Mononuclear cell (primary cell): ENCODE measurements around the gene PMEPA1. TPM values are rescaled to one million over a fixed set of nuclear protein-coding genes. Genes with fewer than 3 reads are reported as not detected.

Experiments
- H3K27me3 ChIP-seq: 2 replicates; pipeline ENCODE4 v1.6.0; 2011; ENCODE audit warnings: low read length, control low read depth; ENCODE audit not compliant: insufficient read depth
- H3K4me1 ChIP-seq: 2 replicates; pipeline ENCODE4 v1.5.1; 2011; ENCODE audit warnings: mild to moderate bottlenecking, low read length, control low read depth; ENCODE audit not compliant: insufficient read depth
- H3K4me3 ChIP-seq: 2 replicates; pipeline ENCODE4 v1.5.1; 2011; ENCODE audit warnings: mild to moderate bottlenecking, low read length, moderate library complexity
- H3K9me3 ChIP-seq: 2 replicates; pipeline ENCODE4 v1.5.1; 2011; ENCODE audit warnings: low read depth, mild to moderate bottlenecking, control low read depth, low read length
- total RNA-seq: library from RNA; depleted of rRNA; stranded (reverse); fragments of >200 nt; gene quantifications from one replicate; pipeline ENCODE4 v1.2.3, GENCODE V29; 2012

Gene PMEPA1
- total RNA-seq, 1 donor: 1.0 TPM

GRCh38 chr20:57696401-57696961 lies 13.3 kb downstream of the PMEPA1 start:
- Histone ChIP-seq H3K4me1 (peaks cover 13% of the 10 kb centered on the region), H3K27me3 (no peaks in the 10 kb centered on the region), H3K9me3 (no peaks in the 10 kb centered on the region), H3K4me3 (no peak overlapping the region)

- peaks cover 8% of the 10 kb centered on the region for H3K4me1 ChIP-seq
- no peaks in the 10 kb centered on the region for H3K27me3 ChIP-seq
- no peak overlapping the region for H3K4me3 ChIP-seq
- no peaks in the 10 kb centered on the region for H3K9me3 ChIP-seq
Measured at GRCh38 chr20:57695940-57696339, 13.9 kb downstream of the PMEPA1 start.

- Histone ChIP-seq H3K27me3 (no peaks in the 10 kb centered on the region), H3K4me3 (no peak overlapping the region), H3K9me3 (no peaks in the 10 kb centered on the region), H3K4me1 (peaks cover 4% of the 10 kb centered on the region)
Measured at GRCh38 chr20:57695012-57695411, 14.8 kb downstream of the PMEPA1 start.

GRCh38 chr20:57694481-57694880 lies 15.3 kb downstream of the PMEPA1 start:
- Histone ChIP-seq H3K4me3 (no peak overlapping the region), H3K27me3 (no peaks in the 10 kb centered on the region), H3K4me1 (peaks cover 3% of the 10 kb centered on the region), H3K9me3 (no peaks in the 10 kb centered on the region)

GRCh38 chr20:57693670-57694329 lies 16.0 kb downstream of the PMEPA1 start:
- Histone ChIP-seq H3K27me3 (no peaks in the 10 kb centered on the region), H3K4me1 (peaks cover 1% of the 10 kb centered on the region), H3K4me3 (no peak overlapping the region), H3K9me3 (no peaks in the 10 kb centered on the region)

- Histone ChIP-seq H3K4me1 (no peaks in the 10 kb centered on the region), H3K4me3 (no peak overlapping the region), H3K9me3 (no peaks in the 10 kb centered on the region), H3K27me3 (no peaks in the 10 kb centered on the region)
Measured at GRCh38 chr20:57693002-57693582, 16.7 kb downstream of the PMEPA1 start.

- Histone ChIP-seq H3K27me3 (no peaks in the 10 kb centered on the region), H3K9me3 (no peaks in the 10 kb centered on the region), H3K4me1 (no peaks in the 10 kb centered on the region), H3K4me3 (no peak overlapping the region)
Measured at GRCh38 chr20:57692393-57692792, 17.4 kb downstream of the PMEPA1 start.

GRCh38 chr20:57691699-57692098 lies 18.1 kb downstream of the PMEPA1 start:
- H3K9me3 ChIP-seq: no peaks in the 10 kb centered on the region
- no peak overlapping the region for H3K4me3 ChIP-seq
- no peaks in the 10 kb centered on the region for H3K27me3 ChIP-seq
- peaks cover 7% of the 10 kb centered on the region for H3K4me1 ChIP-seq

- Histone ChIP-seq H3K4me3 (no peak overlapping the region), H3K27me3 (no peaks in the 10 kb centered on the region), H3K4me1 (peaks cover 10% of the 10 kb centered on the region), H3K9me3 (no peaks in the 10 kb centered on the region)
Measured at GRCh38 chr20:57690525-57690924, 19.3 kb downstream of the PMEPA1 start.

GRCh38 chr20:57689745-57690481 lies 19.9 kb downstream of the PMEPA1 start:
- Histone ChIP-seq H3K9me3 (no peaks in the 10 kb centered on the region), H3K4me3 (no peak overlapping the region), H3K27me3 (no peaks in the 10 kb centered on the region), H3K4me1 (peaks cover 10% of the 10 kb centered on the region)

GRCh38 chr20:57688864-57689263 lies 21.0 kb downstream of the PMEPA1 start:
- Histone ChIP-seq H3K9me3 (no peaks in the 10 kb centered on the region), H3K4me1 (peaks cover 11% of the 10 kb centered on the region), H3K4me3 (no peak overlapping the region), H3K27me3 (no peaks in the 10 kb centered on the region)

- H3K4me1 ChIP-seq: peaks cover 17% of the 10 kb centered on the region
- no peaks in the 10 kb centered on the region for H3K9me3 ChIP-seq
- H3K27me3 ChIP-seq: no peaks in the 10 kb centered on the region
- H3K4me3 ChIP-seq: no peak overlapping the region
Measured at GRCh38 chr20:57688295-57688694, 21.5 kb downstream of the PMEPA1 start.

GRCh38 chr20:57686931-57687652 lies 22.7 kb downstream of the PMEPA1 start:
- peaks cover 25% of the 10 kb centered on the region for H3K4me1 ChIP-seq
- no peaks in the 10 kb centered on the region for H3K27me3 ChIP-seq
- H3K9me3 ChIP-seq: no peaks in the 10 kb centered on the region
- no peak overlapping the region for H3K4me3 ChIP-seq

GRCh38 chr20:57685146-57685758 lies 24.6 kb downstream of the PMEPA1 start:
- peaks cover 40% of the 10 kb centered on the region for H3K4me1 ChIP-seq
- H3K27me3 ChIP-seq: no peaks in the 10 kb centered on the region
- no peak overlapping the region for H3K4me3 ChIP-seq

More at GRCh38 chr20:57685146-57685758, 24.6 kb downstream of the PMEPA1 start:
- H3K9me3 ChIP-seq: no peaks in the 10 kb centered on the region
